ENCODE measurements around the gene MIOS. TPM values are rescaled to one million over a fixed set of nuclear protein-coding genes. Genes with fewer than 3 reads are reported as not detected.

The MIOS gene
- 27.7 and 29.6 TPM in 2 replicates for total RNA-seq

- intact Hi-C loops (cut with micrococcal nuclease), result loop anchor here (1.0 to 2.0 kb wide), 7 partner anchors 73 to 650 kb away; partner anchors contain the start of genes C1GALT1 and UMAD1
Observed at GRCh38 chr7:7566651-7567611, at the start of gene MIOS. MIOS (plus strand) TSS chr7:7566884; CDS start chr7:7572476, 5,592 bp downstream.

GRCh38 chr7:7517754-7518153, 48.9 kb upstream of the MIOS start:
- intact Hi-C loops (cut with micrococcal nuclease), result no loop called here

GRCh38 chr7:7519056-7519455, 47.6 kb upstream of the MIOS start:
- intact Hi-C loops (cut with micrococcal nuclease), result no loop called here

- intact Hi-C loops (cut with micrococcal nuclease), result no loop called here
Observed at GRCh38 chr7:7519528-7519927, 47.2 kb upstream of the MIOS start.

- intact Hi-C loops (cut with micrococcal nuclease), result no loop called here
Observed at GRCh38 chr7:7521259-7521658, 45.4 kb upstream of the MIOS start.

GRCh38 chr7:7522421-7522820, 44.3 kb upstream of the MIOS start:
- intact Hi-C loops (cut with micrococcal nuclease), result no loop called here

GRCh38 chr7:7524121-7524520, 42.6 kb upstream of the MIOS start:
- intact Hi-C loops (cut with micrococcal nuclease), result no loop called here

GRCh38 chr7:7526006-7526405, 40.7 kb upstream of the MIOS start:
- intact Hi-C loops (cut with micrococcal nuclease), result no loop called here

- intact Hi-C loops (cut with micrococcal nuclease), result no loop called here
Observed at GRCh38 chr7:7527047-7527446, 39.6 kb upstream of the MIOS start.

- intact Hi-C loops (cut with micrococcal nuclease), result no loop called here
Observed at GRCh38 chr7:7529328-7529727, 37.4 kb upstream of the MIOS start.

- intact Hi-C loops (cut with micrococcal nuclease), result no loop called here
Observed at GRCh38 chr7:7533831-7534430, 32.8 kb upstream of the MIOS start.

GRCh38 chr7:7535691-7536090, 31.0 kb upstream of the MIOS start, which contains the start of gene COL28A1:
COL28A1 (minus strand) TSS chr7:7535873; CDS start chr7:7532875, 2,998 bp downstream.
- intact Hi-C loops (cut with micrococcal nuclease), result no loop called here

GRCh38 chr7:7536396-7537019, 30.2 kb upstream of the MIOS start:
- intact Hi-C loops (cut with micrococcal nuclease), result no loop called here

GRCh38 chr7:7537711-7538110, 29.0 kb upstream of the MIOS start:
- intact Hi-C loops (cut with micrococcal nuclease), result no loop called here

GRCh38 chr7:7539152-7539551, 27.5 kb upstream of the MIOS start:
- intact Hi-C loops (cut with micrococcal nuclease), result no loop called here

- intact Hi-C loops (cut with micrococcal nuclease), result loop anchor here (5.0 kb wide), 1 partner anchor 587 kb away; no protein-coding TSS in a partner anchor
Observed at GRCh38 chr7:7539711-7540110, 27.0 kb upstream of the MIOS start.

GRCh38 chr7:7542251-7542835, 24.3 kb upstream of the MIOS start:
- intact Hi-C loops (cut with micrococcal nuclease), result loop anchor here (5.0 kb wide), 1 partner anchor 590 kb away; no protein-coding TSS in a partner anchor

- intact Hi-C loops (cut with micrococcal nuclease), result no loop called here
Observed at GRCh38 chr7:7548407-7548806, 18.3 kb upstream of the MIOS start.

- intact Hi-C loops (cut with micrococcal nuclease), result no loop called here
Observed at GRCh38 chr7:7550663-7551062, 16.0 kb upstream of the MIOS start.

- intact Hi-C loops (cut with micrococcal nuclease), result no loop called here
Observed at GRCh38 chr7:7552199-7552598, 14.5 kb upstream of the MIOS start.

GRCh38 chr7:7553386-7553785, 13.3 kb upstream of the MIOS start:
- intact Hi-C loops (cut with micrococcal nuclease), result no loop called here
